A549 (cell line): ENCODE measurements around the gene IGFBP2.

Experiments used
- EP300 ChIP-seq, 2 experiments: fragments of >200 bp; sonication (Bioruptor Twin); formaldehyde crosslinking; IDR thresholded peaks; 2 replicates in 1 of 2; 3 replicates in 1 of 2; pipeline ENCODE4 v1.6.1; 2016 to 2017
- HDAC2 ChIP-seq: fragments of 200-600 bp; sonication (generic); IDR thresholded peaks from 2 replicates; pipeline ENCODE4 v1.6.1; 2016
- JUN ChIP-seq, 2 experiments: fragments of >200 bp; sonication (Bioruptor Twin); formaldehyde crosslinking; IDR thresholded peaks; 2 replicates in 1 of 2; 3 replicates in 1 of 2; pipeline ENCODE4 v1.6.1; 2016 to 2017
- JUNB ChIP-seq: fragments of >200 bp; sonication (Bioruptor Twin); formaldehyde crosslinking; IDR thresholded peaks from 2 replicates; pipeline ENCODE4 v1.6.1; 2016
- KDM1A ChIP-seq: fragments of 200-600 bp; sonication (generic); IDR thresholded peaks from 2 replicates; pipeline ENCODE4 v1.6.1; 2016; ENCODE audit warnings: low read depth, mild to moderate bottlenecking
- MAFK ChIP-seq: fragments of 450-650 bp; IDR thresholded peaks from 2 replicates; pipeline ENCODE4 v1.6.1; 2014; ENCODE audit not compliant: partially characterized antibody
- MYC ChIP-seq: IDR thresholded peaks from 2 replicates; pipeline ENCODE4 v1.6.1; 2012; ENCODE audit warnings: mild to moderate bottlenecking, inconsistent platforms, low read length, improper control_type of control experiment, borderline replicate concordance
- POLR2A ChIP-seq: IDR thresholded peaks from 2 replicates; pipeline ENCODE4 v1.6.1; 2012; ENCODE audit warnings: mild to moderate bottlenecking, low read length
- RAD21 ChIP-seq, 2 experiments: fragments of >200 bp in 1 of 2; sonication (Bioruptor Twin) in 1 of 2; formaldehyde crosslinking in 1 of 2; IDR thresholded peaks in 1 of 2; conservative IDR thresholded peaks in 1 of 2; 2 replicates in 1 of 2; 3 replicates in 1 of 2; pipeline ENCODE4 v1.6.1; 2012 to 2018; ENCODE audit warnings: inconsistent platforms in 1 of 2
- RARB ChIP-seq: fragments of 250-450 bp; sonication (Bioruptor Pico); IDR thresholded peaks from 2 replicates; pipeline ENCODE4 v1.8.0; 2021; ENCODE audit warnings: mild to moderate bottlenecking, moderate library complexity
- ZC3H11A ChIP-seq: fragments of 450-650 bp; IDR thresholded peaks from 2 replicates; pipeline ENCODE4 v1.6.1; 2014; ENCODE audit warnings: antibody characterized with exemption, mild to moderate bottlenecking
- TF ChIP-seq, protein P1 (sequence below): fragments of >200 bp; sonication (Bioruptor Twin); formaldehyde crosslinking; IDR thresholded peaks from 3 replicates; pipeline ENCODE4 v1.5.1; 2016

DNA sequence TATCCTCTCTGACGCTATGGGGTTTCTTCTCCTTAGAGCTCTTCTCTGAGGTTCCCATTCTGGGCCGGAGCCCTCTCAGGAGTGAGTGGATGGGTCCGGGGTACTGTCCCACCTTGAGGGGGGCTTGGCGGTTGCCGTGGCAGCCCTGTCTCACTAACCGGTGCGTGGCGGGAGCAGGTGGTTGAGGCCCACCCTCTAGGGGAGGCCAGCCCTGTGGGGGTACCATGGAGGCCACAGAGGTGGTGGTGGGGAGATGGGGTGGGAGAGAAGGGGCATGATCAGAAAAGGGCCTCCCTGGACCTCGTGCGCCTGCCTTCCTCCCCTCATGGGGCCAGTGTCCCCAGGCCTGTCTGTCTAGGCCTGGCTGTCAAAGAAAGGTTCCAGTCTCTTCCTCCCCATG is 39.8 kb downstream of the IGFBP2 start:
- TF ChIP-seq, protein P1, sequence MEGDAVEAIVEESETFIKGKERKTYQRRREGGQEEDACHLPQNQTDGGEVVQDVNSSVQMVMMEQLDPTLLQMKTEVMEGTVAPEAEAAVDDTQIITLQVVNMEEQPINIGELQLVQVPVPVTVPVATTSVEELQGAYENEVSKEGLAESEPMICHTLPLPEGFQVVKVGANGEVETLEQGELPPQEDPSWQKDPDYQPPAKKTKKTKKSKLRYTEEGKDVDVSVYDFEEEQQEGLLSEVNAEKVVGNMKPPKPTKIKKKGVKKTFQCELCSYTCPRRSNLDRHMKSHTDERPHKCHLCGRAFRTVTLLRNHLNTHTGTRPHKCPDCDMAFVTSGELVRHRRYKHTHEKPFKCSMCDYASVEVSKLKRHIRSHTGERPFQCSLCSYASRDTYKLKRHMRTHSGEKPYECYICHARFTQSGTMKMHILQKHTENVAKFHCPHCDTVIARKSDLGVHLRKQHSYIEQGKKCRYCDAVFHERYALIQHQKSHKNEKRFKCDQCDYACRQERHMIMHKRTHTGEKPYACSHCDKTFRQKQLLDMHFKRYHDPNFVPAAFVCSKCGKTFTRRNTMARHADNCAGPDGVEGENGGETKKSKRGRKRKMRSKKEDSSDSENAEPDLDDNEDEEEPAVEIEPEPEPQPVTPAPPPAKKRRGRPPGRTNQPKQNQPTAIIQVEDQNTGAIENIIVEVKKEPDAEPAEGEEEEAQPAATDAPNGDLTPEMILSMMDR: no peak
- no peak for TF ChIP-seq KDM1A
- TF ChIP-seq POLR2A: no peak
- TF ChIP-seq MYC: no peak
- no peak for TF ChIP-seq ZC3H11A
- no peak for TF ChIP-seq RARB
- no peak for TF ChIP-seq MAFK
- no peak for TF ChIP-seq RAD21 (conservative IDR thresholded peaks at IDR 0.05 in 1 of 2, IDR thresholded peaks at IDR 0.05 in 1 of 2)
- TF ChIP-seq JUN (IDR thresholded peaks at IDR 0.05): no peak
- no peak for TF ChIP-seq EP300 (IDR thresholded peaks at IDR 0.05)
- TF ChIP-seq HDAC2: no peak
- no peak for TF ChIP-seq JUNB
